ENCODE results near the gene NEK2. TPM values are rescaled to one million over a fixed set of nuclear protein-coding genes. Genes with fewer than 3 reads are reported as not detected.

The NEK2 gene
- total RNA-seq, 1 experiment from 2014 or later = 17.6 TPM

DNA sequence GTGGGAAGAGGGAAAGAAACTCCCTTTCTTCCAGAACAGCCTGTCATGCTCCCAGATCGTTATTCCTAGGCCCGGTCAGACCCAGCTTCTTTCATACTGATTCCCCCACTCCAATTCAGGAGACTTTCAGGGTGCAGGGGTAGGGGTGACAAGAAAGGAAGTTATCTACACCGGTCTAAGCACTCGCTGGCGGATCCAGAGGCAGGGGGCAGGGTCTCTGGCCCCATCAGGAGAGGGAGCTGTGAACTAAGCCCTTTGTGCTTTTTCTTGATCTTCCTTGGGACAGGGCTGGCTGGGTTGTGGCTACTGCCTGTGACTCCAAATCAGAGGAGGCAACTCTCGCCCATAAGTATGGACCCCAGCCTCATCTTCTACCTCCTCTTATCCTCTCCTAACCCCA is 44.3 kb downstream of the NEK2 start:
- DNase-seq = no peak
- Histone ChIP-seq H3K23me2 (ENCODE audit: insufficient read length, low read depth, low read length, poor library complexity, severe bottlenecking) (no peaks in the 10 kb centered on the region), H2BK12ac (ENCODE audit: insufficient read length, low read depth, low read length) (no peak overlapping the region), H3K79me1 (ENCODE audit: insufficient read depth, low read depth, low read length, poor library complexity, severe bottlenecking) (no peaks in the 10 kb centered on the region), H2BK5ac (ENCODE audit: insufficient read length, low read length) (no peak overlapping the region), H3K4me2 (ENCODE audit: insufficient read depth, insufficient read length, low read length) (no peak overlapping the region), H3K18ac (ENCODE audit: insufficient read length, low read depth, low read length) (no peak overlapping the region), H3K27me3 (ENCODE audit: insufficient read depth, low read length) (no peaks in the 10 kb centered on the region; the same call in 1 of the 2 replicates), H3K14ac (ENCODE audit: insufficient read depth, low read length) (no peak overlapping the region), H3K9me3 (ENCODE audit: control insufficient read depth, low read depth, low read length) (no peaks in the 10 kb centered on the region), H3K9ac (ENCODE audit: extremely low read depth, insufficient read length, low read length) (no peak overlapping the region), H3K4me1 (ENCODE audit: insufficient read depth, low read length) (no peaks in the 10 kb centered on the region), H4K8ac (replicated peaks; ENCODE audit: insufficient read length, low read depth, low read length) (no peak overlapping the region), H2AK5ac (ENCODE audit: insufficient read length, low read length) (no peak overlapping the region), H2BK120ac (ENCODE audit: low read depth, low read length, poor library complexity, severe bottlenecking) (no peak overlapping the region), H3K27ac (ENCODE audit: insufficient read length, low read depth, low read length) (no peak overlapping the region), H3K4ac (ENCODE audit: low read depth, low read length) (no peak overlapping the region), H3K79me2 (ENCODE audit: insufficient read depth, low read length) (no peaks in the 10 kb centered on the region), H2BK15ac (ENCODE audit: low read depth, low read length) (no peak overlapping the region), H3K23ac (ENCODE audit: insufficient read length, low read depth, low read length) (no peak overlapping the region), H2AFZ (ENCODE audit: low read length) (no peak overlapping the region), H4K91ac (ENCODE audit: insufficient read length, low read depth, low read length) (no peak overlapping the region), H4K5ac (ENCODE audit: insufficient read length, low read depth, low read length) (no peak overlapping the region), H4K20me1 (ENCODE audit: control insufficient read depth, insufficient read depth, insufficient read length) (no peaks in the 10 kb centered on the region), H3T11ph (ENCODE audit: low read length) (no peak overlapping the region), H3K56ac (ENCODE audit: insufficient read length, low read depth, low read length) (no peak overlapping the region), H2BK20ac (ENCODE audit: low read depth, low read length, poor library complexity, severe bottlenecking) (no peak overlapping the region)
- Mint-ChIP-seq H3K4me1 (peaks cover 11 to 26% of the 10 kb centered on the region in 2 experiments), H3K36me3 (ENCODE audit: insufficient read depth in 1 of 3, low read depth in 3 of 3) (no peaks in the 10 kb centered on the region), H3K27me3 (ENCODE audit: low read depth) (no peaks in the 10 kb centered on the region; the same call in none of the 2 replicates), H3K4me3 (no peak overlapping the region), H3K9me3 (no peaks in the 10 kb centered on the region), H3K27ac (no peak overlapping the region; a peak in 2 of 7 replicates)
- no CpG with 5 or more reads among the region's 6 CpGs for WGBS (ENCODE audit: extremely low coverage, insufficient read length, low lambda C conversion rate)
- TF ChIP-seq, protein P1, sequence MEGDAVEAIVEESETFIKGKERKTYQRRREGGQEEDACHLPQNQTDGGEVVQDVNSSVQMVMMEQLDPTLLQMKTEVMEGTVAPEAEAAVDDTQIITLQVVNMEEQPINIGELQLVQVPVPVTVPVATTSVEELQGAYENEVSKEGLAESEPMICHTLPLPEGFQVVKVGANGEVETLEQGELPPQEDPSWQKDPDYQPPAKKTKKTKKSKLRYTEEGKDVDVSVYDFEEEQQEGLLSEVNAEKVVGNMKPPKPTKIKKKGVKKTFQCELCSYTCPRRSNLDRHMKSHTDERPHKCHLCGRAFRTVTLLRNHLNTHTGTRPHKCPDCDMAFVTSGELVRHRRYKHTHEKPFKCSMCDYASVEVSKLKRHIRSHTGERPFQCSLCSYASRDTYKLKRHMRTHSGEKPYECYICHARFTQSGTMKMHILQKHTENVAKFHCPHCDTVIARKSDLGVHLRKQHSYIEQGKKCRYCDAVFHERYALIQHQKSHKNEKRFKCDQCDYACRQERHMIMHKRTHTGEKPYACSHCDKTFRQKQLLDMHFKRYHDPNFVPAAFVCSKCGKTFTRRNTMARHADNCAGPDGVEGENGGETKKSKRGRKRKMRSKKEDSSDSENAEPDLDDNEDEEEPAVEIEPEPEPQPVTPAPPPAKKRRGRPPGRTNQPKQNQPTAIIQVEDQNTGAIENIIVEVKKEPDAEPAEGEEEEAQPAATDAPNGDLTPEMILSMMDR (conservative IDR thresholded peaks at IDR 0.05) = no peak
